GM21619 (cell line): ENCODE measurements around the gene ANKRD53.

Experiments used
- ATAC-seq: cut with Tn5 transposase; IDR thresholded peaks from one replicate; pipeline ENCODE4 v1.9.1; 2021; ENCODE audit not compliant: unreplicated experiment

The ANKRD53 gene

GRCh38 chr2:70978341-70979179 is at the start of gene ANKRD53:
TSS of gene ANKRD53 (plus strand) at chr2:70978630. CDS start at chr2:70978646, 16 bp downstream.
- ATAC-seq: no peak

GRCh38 chr2:70930371-70931329 is 47.8 kb upstream of the ANKRD53 start:
- no peak for ATAC-seq

DNA sequence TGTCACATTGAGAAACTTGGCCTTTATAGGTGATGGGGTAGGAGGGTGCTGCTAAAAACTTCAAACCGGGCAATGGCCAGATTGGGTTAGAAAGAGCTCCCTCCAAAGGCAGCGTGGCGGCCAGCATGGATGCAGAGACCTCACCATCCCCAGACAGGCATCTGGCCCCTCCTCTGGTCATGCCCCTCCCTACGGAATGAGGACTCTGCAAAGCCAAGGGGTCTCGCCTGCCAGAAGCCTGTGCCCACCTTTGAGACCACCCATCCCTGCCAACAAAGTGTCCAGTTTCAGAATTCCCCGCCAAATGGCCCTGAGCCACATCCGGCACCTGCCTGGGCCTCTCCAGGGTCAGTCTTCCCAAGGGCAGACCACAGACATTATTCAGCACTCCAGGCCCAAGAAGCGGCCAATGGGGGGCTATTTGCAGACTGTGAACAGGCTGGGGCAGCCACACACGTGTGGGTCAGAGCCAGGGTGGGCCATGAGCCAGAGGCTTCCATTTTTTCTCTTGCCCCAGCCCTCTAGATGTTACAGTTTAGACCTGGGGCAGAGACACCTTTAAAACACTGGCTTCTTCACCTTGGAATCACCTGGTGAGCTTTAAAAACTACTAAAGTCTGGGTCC is 46.9 kb upstream of the ANKRD53 start:
- no peak for ATAC-seq

- ATAC-seq: no peak
These were observed 45.7 kb upstream of the ANKRD53 start for GRCh38 chr2:70932631-70933230.

DNA sequence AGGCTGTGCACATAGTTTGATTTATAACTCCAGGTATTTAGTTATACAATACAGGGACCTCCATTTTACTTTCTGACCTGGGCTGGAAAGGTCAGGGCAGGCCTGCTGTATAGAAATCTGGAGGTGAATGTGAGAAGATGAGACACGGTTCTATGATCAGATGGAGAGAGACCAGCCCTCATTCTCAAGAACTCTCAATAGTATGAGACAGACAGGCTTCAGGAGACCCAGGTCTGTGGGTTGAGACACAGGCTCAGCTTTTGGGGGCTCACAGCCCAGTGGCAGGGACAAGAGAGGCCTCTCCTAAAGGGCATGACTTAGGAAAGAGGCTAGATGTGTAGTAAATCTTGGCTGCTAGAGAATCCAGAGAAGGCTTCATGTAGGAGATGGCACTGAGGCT is 43.4 kb upstream of the ANKRD53 start:
- ATAC-seq: no peak

- no peak for ATAC-seq
These were observed 42.8 kb upstream of the ANKRD53 start, which contains the start of gene ATP6V1B1 for GRCh38 chr2:70935468-70936164. TSS of gene ATP6V1B1 (plus strand) at chr2:70935900. CDS start at chr2:70935955, 55 bp downstream.

DNA sequence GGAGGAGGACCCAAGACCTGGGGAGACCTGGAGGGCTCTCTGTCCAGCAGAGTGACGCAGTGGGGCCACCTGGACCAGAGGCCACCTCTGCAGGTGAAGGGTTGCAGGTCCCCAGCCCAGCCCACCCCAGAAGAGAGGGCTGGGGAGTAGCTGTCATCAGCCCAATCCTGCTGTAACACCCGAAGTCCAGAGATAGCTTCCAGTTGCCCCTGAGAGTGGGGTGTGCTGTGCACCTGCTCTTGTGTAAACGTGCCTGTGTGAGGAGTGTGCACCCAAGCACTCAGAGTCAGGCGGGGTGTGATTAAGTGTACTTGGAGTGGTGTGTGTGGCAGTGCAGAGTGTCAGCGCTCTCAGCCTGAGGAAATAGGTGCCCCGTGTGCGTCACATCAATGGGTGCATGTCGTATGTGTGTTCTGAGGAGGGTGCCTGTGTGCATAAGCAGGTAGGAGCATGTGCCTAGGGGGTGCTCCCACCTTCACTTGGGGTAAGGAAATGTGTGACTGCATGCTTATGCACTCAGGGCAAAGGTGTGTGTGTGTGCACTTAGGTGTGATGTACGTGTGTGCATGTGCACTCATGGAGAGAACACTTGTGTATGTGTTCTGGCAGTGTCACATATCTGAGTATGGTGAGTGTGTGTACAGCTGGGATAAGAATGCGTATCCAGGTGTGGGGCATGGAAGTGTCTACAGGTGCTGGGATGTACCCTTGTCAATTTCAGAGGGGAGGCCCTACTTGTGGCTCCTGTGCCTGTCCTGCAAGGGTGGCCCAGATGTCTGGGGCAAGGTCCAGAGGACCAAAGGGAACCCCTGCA is 42.1 kb upstream of the ANKRD53 start:
- no peak for ATAC-seq

- no peak for ATAC-seq
These were observed 41.2 kb upstream of the ANKRD53 start for GRCh38 chr2:70936979-70937811.

DNA sequence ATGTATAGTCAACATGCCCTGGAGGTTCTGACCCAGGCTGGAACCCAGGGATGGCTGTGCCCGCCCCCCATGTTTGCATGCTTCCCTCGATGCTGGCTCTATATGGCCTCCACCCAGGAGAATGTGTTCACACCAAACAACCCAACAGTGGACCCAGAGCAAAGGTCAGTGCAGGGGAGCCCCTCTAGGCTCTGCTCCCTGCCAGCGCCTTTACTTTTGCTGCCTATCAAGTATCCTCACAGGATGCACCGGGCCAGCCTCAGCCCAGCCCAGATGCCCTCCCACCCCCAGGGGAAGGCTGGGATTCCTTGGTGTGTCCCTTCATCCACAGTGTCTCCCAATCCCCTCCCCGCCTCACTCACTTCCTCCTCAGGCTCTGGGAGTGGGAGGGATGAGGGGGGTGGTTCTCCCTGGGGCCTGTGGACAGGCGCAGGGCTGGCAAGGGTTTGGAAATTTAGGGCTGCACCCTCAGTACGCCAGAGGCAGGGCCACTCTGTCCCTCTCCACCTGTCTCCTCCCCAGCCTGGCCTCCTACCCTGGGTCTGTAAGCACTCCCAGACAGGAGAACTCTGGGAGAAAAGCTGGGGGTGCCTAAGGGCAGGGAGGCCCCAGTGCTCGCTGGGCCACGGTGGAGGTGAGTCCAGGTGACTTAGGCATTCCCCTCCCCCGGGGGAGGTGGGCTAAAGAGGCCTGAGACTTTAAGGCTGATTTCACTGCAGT is 40.4 kb upstream of the ANKRD53 start:
- ATAC-seq: no peak

DNA sequence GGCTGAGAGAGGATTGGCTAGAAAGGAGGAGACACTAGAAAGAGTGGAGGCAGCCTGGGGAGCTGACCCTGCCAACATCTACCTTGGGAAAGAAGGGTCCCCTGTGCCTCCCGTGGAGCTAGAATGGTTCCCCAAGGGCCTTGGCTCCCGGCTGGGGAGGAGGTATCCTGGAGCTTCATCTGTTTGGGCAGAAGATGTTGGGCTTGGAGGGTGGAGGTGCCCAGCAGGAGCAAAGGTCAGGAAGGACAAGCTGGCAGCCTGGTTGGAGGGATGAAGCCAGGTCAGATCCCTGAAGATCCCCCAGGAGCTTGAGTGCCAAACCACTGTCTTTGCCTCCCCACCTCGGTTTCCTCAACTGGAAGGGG is 39.9 kb upstream of the ANKRD53 start:
- no peak for ATAC-seq

- no peak for ATAC-seq
These were observed 39.2 kb upstream of the ANKRD53 start for GRCh38 chr2:70939001-70939838.

DNA sequence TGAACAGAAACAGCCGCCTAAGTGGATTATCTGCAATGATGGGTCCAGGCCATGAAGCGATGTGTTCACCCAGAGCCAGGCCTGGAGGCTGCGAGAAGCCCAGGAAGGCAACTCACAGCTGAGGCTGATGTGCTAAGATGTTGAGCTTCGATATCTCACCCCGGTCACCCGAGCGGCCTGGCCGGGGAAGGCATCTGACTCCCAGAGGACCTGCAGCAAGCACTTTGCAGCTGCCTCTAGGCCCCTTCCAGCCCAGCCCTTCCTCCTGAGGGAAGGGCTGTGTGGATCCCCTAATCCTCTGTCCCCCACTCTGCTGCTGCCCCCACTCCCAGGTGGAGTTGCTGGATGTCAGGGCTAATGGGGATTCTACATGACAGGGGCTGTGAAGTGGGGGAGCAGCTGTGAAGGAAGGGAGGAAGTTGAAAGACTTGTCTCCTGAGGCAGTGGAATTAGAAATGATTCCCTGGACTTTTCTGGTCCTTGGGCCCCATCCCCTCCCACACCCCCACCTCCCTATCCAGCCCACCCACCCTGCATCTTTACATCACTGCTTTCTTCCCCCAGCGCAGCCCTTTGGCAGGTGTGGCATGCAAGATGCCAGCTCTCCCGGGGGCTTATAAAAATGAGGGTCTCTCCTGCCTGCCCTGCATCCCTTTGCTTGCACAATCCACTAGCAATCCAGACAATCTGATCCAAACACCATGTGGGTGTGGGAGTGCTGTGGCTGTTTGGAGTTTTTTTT is 38.4 kb upstream of the ANKRD53 start:
- ATAC-seq: no peak

DNA sequence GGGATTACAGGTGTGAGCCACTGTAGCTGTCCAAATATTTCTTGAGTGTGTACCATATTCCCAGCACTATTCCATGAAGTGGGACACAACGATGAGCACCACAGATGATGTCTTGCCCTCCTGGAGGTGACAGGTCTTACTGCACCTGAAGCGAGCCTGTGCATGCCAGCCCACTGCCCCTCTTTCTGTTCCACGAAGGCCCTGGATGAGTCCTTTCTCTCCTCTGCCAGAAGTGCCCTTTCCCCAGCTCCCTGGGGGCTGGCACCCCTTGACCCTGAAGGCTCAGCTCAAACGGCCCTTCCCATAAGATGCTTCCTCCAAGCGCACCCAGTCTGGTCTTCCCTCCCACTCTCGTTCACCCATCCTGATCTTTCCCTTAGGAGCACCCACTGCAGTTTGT is 37.2 kb upstream of the ANKRD53 start:
- no peak for ATAC-seq

DNA sequence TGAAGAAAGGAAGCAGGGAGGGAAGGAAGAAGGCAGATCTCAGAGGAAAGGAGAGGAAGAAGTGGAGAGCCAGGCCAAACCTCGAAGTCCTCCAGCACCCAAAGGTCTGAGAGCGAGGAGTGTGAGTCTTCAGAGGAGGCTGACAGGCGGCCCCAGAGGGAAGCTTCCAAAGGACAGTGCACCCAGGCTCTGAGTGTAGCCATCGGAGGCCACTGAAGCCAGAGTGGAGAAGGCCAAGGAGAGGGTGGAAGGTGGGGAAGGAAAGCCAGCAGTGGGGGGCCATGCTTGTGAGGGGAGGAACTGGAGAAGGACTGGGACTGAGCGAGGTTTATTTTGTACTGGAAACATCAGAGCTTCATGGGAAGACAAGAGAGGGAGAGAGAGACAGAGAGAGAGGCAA is 36.7 kb upstream of the ANKRD53 start:
- ATAC-seq: no peak

GRCh38 chr2:70942396-70943204 is 35.8 kb upstream of the ANKRD53 start:
- ATAC-seq: no peak
